ENCODE results near the gene SAMD15. TPM values are rescaled to one million over a fixed set of nuclear protein-coding genes. Genes with fewer than 3 reads are reported as not detected.

SAMD15 gene
- total RNA-seq, 2 donors from 2014 or later: 0.31 to 0.36 TPM

DNA sequence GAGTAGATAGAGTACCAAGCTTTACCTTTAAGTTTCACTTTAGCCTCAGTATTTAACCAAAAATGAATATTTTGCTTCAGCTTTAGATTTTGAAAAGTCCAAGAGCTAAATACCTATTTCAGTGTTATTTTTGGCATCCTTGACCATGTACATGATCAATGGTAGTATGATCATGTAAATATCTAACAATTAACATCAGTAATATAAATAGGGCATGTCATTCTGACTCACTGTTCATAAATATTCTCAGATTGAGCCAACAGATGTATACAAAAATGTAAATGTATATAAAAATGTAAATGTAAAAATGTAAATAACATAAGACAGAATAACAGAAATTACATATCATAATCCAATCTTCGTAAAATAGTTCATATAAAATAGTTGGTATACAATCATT lies 61.4 kb downstream of the SAMD15 start:
- ATAC-seq: no peak
- intact Hi-C loops (cut with DNase I, micrococcal nuclease): no loop called here
- DNase-seq: no peak

DNA sequence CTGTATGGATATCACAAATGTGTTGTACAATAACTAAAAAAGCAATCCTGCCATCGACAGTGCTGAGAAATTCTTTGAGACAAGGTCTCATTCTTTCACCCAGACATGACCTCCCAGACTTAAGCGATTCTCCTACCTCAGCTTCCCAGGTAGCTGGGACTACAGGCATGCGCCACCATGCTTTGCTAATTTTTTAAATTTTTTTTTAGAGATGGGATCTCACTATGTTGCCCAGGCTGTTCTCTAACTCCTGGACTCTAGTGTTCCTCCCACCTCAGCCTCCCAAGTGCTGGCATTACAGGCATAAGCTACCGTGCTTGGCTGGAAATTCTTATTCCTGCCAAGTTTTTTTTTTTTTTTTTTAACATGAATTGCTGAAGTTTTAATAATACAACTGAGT lies 62.7 kb downstream of the SAMD15 start:
- no peak for ATAC-seq
- intact Hi-C loops (cut with DNase I, micrococcal nuclease): no loop called here
- DNase-seq: no peak

Other genes starting within 250 kb of the SAMD15 start
- not detected for gene ZDHHC22, start 235.6 kb upstream of the SAMD15 start, total RNA-seq
- gene TMEM63C, start 195.6 kb upstream of the SAMD15 start, total RNA-seq: 10 to 100 TPM; 22.4 to 43.0 TPM
- under 1 TPM in 1 of 2 donors, not detected in 1; 0.31 TPM for gene NGB, start 106.2 kb upstream of the SAMD15 start, total RNA-seq
- gene POMT2, start 56.5 kb upstream of the SAMD15 start, total RNA-seq: 10 to 100 TPM; 15.9 to 24.0 TPM
- 10 to 100 TPM; 30.7 to 34.4 TPM for gene GSTZ1, start 56.3 kb upstream of the SAMD15 start, total RNA-seq
- gene TMED8, start 285 bp upstream of the SAMD15 start, total RNA-seq: 1 to 10 TPM; 7.4 TPM
- gene NOXRED1, start 46.1 kb downstream of the SAMD15 start, total RNA-seq: under 1 TPM; 0.45 to 0.46 TPM
- 10 to 100 TPM; 13.3 to 18.8 TPM for gene VIPAS39, start 80.2 kb downstream of the SAMD15 start, total RNA-seq
- 10 to 100 TPM; 83.3 to 86.3 TPM for gene AHSA1, start 80.7 kb downstream of the SAMD15 start, total RNA-seq
- under 1 TPM in 1 of 2 donors, not detected in 1; 0.14 TPM for gene ISM2, start 121.4 kb downstream of the SAMD15 start, total RNA-seq
- 10 to 100 TPM; 59.8 to 72.3 TPM for gene SPTLC2, start 239.3 kb downstream of the SAMD15 start, total RNA-seq